PC-9 (cell line): ENCODE measurements around the gene FOXP3. TPM values are rescaled to one million over a fixed set of nuclear protein-coding genes. Genes with fewer than 3 reads are reported as not detected.

Experiments used
- BruUV-seq: library from RNA; stranded (reverse); fragments of 400-500 nt; replicated peaks from 2 replicates; lab custom pipeline; 2021; lab: Mats Ljungman, UMichigan
- CTCF ChIA-PET: fragments of 300-600 bp; sonication (Branson Sonifier 250); formaldehyde crosslinking; loops from one replicate; lab custom pipeline; 2022; ENCODE audit warnings: antibody characterized with exemption; lab: Charles Lee
- POLR2A ChIA-PET: fragments of 300-600 bp; sonication (Branson Sonifier 250); formaldehyde crosslinking; loops from one replicate; lab custom pipeline; 2022; ENCODE audit warnings: antibody characterized with exemption; ENCODE audit not compliant: unreplicated experiment; lab: Charles Lee
- DNase-seq, 2 experiments: peaks; one replicate each; pipeline versions ENCODE4 v3.0.0 to v3.0.0-alpha.2; 2015 to 2022; ENCODE audit warnings: mixed read lengths in 1 of 2
- H2AFZ ChIP-seq: fragments of 200-600 bp; sonication (generic); 2 replicates; pipeline ENCODE4 v1.8.1; 2017; ENCODE audit warnings: antibody characterized with exemption
- H3F3A ChIP-seq: fragments of 200-600 bp; sonication (generic); 2 replicates; pipeline ENCODE4 v1.8.1; 2017; ENCODE audit warnings: antibody characterized with exemption, mild to moderate bottlenecking, low read depth; ENCODE audit not compliant: insufficient read depth
- H3K27ac ChIP-seq: fragments of 200-600 bp; sonication (generic); 2 replicates; pipeline ENCODE4 v1.6.1; 2016; ENCODE audit warnings: mixed run types
- H3K27me3 ChIP-seq: fragments of 200-600 bp; sonication (generic); 2 replicates; pipeline ENCODE4 v1.6.1; 2016; ENCODE audit warnings: low read depth, mixed run types; ENCODE audit not compliant: insufficient read depth
- H3K36me3 ChIP-seq: fragments of 200-600 bp; sonication (generic); 2 replicates; pipeline ENCODE4 v1.6.1; 2016; ENCODE audit warnings: low read depth, mixed run types
- H3K4me1 ChIP-seq: fragments of 200-600 bp; sonication (generic); replicated peaks from 2 replicates; pipeline ENCODE4 v1.6.1; 2016; ENCODE audit warnings: mixed run types; ENCODE audit not compliant: insufficient read depth
- H3K4me2 ChIP-seq: fragments of 200-600 bp; sonication (generic); 2 replicates; pipeline ENCODE4 v1.6.1; 2017; ENCODE audit warnings: mixed run types
- H3K4me3 ChIP-seq: fragments of 200-600 bp; sonication (generic); 2 replicates; pipeline ENCODE4 v1.6.1; 2016; ENCODE audit warnings: mixed run types
- H3K79me2 ChIP-seq: fragments of 200-600 bp; sonication (generic); 2 replicates; pipeline ENCODE4 v1.6.1; 2017; ENCODE audit warnings: low read depth, mixed run types
- H3K9me2 ChIP-seq: fragments of 200-600 bp; sonication (generic); 2 replicates; pipeline ENCODE4 v1.8.1; 2017; ENCODE audit warnings: mild to moderate bottlenecking; ENCODE audit not compliant: insufficient read depth
- H3K9me3 ChIP-seq: fragments of 200-600 bp; sonication (generic); 2 replicates; pipeline ENCODE4 v1.8.1; 2016; ENCODE audit warnings: low read depth; ENCODE audit not compliant: insufficient read depth
- H4K20me1 ChIP-seq: fragments of 200-600 bp; sonication (generic); 2 replicates; pipeline ENCODE4 v1.8.1; 2017; ENCODE audit not compliant: insufficient read depth
- EZH2 ChIP-seq: fragments of 200-600 bp; sonication (generic); IDR thresholded peaks from 2 replicates; pipeline ENCODE4 v1.8.0; 2017; ENCODE audit warnings: antibody characterized with exemption, low read depth
- intact Hi-C: fragments of 100-400 bp; cut with micrococcal nuclease; formaldehyde crosslinking; loops from one replicate; pipeline ENCODE4 v1.10.0; 2022; ENCODE audit not compliant: unreplicated experiment
- total RNA-seq: library from RNA; stranded (reverse); gene quantifications from 2 replicates; pipeline ENCODE4 v1.2.3, GENCODE V29; 2021
- TF ChIP-seq, protein P1 (sequence below): fragments of 200-600 bp; sonication (generic); conservative IDR thresholded peaks from 2 replicates; pipeline ENCODE4 v1.6.1; 2017; ENCODE audit warnings: mixed run types, antibody characterized with exemption, mild to moderate bottlenecking, moderate library complexity

Gene FOXP3
- total RNA-seq, 1 experiment from 2014 or later = not detected

DNA sequence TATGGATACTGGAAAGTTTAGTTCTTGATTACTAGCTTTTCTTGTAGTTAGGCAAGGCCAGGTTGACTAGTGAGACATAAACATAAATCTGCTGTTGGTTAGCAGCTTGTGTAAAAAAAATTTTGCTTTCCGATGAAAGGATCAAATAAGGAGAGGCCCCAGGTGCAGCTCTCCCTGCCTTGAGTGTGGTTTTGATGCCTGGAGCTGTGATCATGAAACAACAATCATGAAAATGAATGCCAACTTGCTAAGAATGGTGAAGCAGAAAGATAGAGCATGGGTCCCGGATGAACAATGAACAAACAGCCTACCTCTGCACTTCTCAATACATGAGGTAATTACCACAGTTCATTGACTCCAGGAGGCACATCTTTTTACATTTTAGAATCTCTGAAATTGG is 50.1 kb downstream of the FOXP3 start:
- Histone ChIP-seq H3K79me2 (no peaks in the 10 kb centered on the region), H3K4me3 (no peak overlapping the region), H3K36me3 (no peaks in the 10 kb centered on the region), H3K27me3 (peaks cover 3% of the 10 kb centered on the region; the same call in 1 of the 2 replicates), H3K9me3 (no peaks in the 10 kb centered on the region), H3K4me2 (no peak overlapping the region), H4K20me1 (no peaks in the 10 kb centered on the region), H3K4me1 (no peaks in the 10 kb centered on the region), H2AFZ (no peak overlapping the region), H3K27ac (no peak overlapping the region), H3K9me2 (no peaks in the 10 kb centered on the region), H3F3A (no peaks in the 10 kb centered on the region)
- ChIA-PET CTCF (no interaction called here), POLR2A (no interaction called here)
- BruUV-seq = no TSS peak
- TF ChIP-seq, protein P1, sequence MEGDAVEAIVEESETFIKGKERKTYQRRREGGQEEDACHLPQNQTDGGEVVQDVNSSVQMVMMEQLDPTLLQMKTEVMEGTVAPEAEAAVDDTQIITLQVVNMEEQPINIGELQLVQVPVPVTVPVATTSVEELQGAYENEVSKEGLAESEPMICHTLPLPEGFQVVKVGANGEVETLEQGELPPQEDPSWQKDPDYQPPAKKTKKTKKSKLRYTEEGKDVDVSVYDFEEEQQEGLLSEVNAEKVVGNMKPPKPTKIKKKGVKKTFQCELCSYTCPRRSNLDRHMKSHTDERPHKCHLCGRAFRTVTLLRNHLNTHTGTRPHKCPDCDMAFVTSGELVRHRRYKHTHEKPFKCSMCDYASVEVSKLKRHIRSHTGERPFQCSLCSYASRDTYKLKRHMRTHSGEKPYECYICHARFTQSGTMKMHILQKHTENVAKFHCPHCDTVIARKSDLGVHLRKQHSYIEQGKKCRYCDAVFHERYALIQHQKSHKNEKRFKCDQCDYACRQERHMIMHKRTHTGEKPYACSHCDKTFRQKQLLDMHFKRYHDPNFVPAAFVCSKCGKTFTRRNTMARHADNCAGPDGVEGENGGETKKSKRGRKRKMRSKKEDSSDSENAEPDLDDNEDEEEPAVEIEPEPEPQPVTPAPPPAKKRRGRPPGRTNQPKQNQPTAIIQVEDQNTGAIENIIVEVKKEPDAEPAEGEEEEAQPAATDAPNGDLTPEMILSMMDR = no peak
- no peak for TF ChIP-seq EZH2
- intact Hi-C loops = no loop called here
- no peak for DNase-seq

DNA sequence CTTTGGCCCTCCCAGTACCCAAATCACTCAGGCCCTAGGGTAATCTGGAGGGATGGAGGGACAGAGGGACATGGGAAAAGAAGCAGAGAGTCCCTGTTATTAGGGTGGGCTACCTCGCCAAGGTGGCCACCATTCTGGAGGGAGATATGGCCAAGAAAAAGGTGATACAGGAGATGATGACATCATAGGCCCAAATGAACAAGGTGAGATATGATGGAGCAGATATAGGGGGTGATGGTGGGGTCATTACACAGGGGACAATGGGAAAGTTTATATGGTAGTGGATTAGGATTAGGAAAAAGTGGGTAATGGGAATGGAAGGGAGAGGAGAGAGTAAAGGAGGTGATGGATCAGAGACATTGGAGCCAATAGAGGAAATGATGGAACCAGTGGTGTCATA is 51.6 kb downstream of the FOXP3 start:
- Histone ChIP-seq H3K9me3 (no peaks in the 10 kb centered on the region), H3K4me2 (no peak overlapping the region), H4K20me1 (no peaks in the 10 kb centered on the region), H3K9me2 (no peaks in the 10 kb centered on the region), H3K4me3 (no peak overlapping the region), H3K79me2 (no peaks in the 10 kb centered on the region), H2AFZ (no peak overlapping the region), H3F3A (no peaks in the 10 kb centered on the region), H3K27ac (no peak overlapping the region), H3K27me3 (peaks cover 3% of the 10 kb centered on the region; the same call in 1 of the 2 replicates), H3K36me3 (no peaks in the 10 kb centered on the region), H3K4me1 (no peaks in the 10 kb centered on the region)
- no TSS peak for BruUV-seq
- no peak for DNase-seq
- intact Hi-C loops = no loop called here
- ChIA-PET CTCF (no interaction called here), POLR2A (no interaction called here)
- TF ChIP-seq EZH2 = no peak
- TF ChIP-seq, protein P1 = no peak

DNA sequence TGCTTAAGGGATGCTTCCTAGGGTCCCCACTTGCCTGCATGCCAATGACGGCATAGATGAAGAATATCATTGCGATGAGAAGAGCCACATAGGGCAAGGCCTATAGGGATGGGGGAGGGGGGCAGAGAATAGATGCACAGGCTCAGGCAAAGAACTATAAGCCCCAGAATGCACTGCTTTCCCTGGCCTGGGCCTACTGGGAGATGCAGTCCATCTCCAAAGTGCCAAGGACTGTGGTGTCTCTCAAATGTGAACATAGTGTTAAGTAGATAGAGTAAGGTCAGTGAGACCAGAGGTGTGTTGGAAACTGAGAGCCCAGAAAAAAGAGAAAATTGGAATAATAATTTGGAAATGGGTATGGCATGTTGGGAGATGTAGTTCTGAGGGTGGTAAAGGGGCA is 52.3 kb downstream of the FOXP3 start:
- H3K79me2 ChIP-seq = no peaks in the 10 kb centered on the region
- POLR2A ChIA-PET = no interaction called here
- no peak for DNase-seq
- H3K9me3 ChIP-seq = no peaks in the 10 kb centered on the region
- H4K20me1 ChIP-seq = no peaks in the 10 kb centered on the region
- H3F3A ChIP-seq = no peaks in the 10 kb centered on the region
- H3K36me3 ChIP-seq = no peaks in the 10 kb centered on the region
- H3K4me2 ChIP-seq = no peak overlapping the region
- no peak overlapping the region for H3K4me3 ChIP-seq
- H3K4me1 ChIP-seq = no peaks in the 10 kb centered on the region
- H2AFZ ChIP-seq = no peak overlapping the region
- no TSS peak for BruUV-seq
- H3K9me2 ChIP-seq = no peaks in the 10 kb centered on the region
- TF ChIP-seq, protein P1 = no peak
- no peak for TF ChIP-seq EZH2
- peaks cover 3% of the 10 kb centered on the region; the same call in 1 of the 2 replicates for H3K27me3 ChIP-seq
- intact Hi-C loops = no loop called here
- no peak overlapping the region for H3K27ac ChIP-seq
- CTCF ChIA-PET = no interaction called here
